ENCODE data around the gene SLC16A7. TPM values are rescaled to one million over a fixed set of nuclear protein-coding genes. Genes with fewer than 3 reads are reported as not detected.

The SLC16A7 gene
- total and polyA plus RNA-seq, 5 donors from 2014 or later: 20.8 to 38.5 (median 24.1) TPM

DNA sequence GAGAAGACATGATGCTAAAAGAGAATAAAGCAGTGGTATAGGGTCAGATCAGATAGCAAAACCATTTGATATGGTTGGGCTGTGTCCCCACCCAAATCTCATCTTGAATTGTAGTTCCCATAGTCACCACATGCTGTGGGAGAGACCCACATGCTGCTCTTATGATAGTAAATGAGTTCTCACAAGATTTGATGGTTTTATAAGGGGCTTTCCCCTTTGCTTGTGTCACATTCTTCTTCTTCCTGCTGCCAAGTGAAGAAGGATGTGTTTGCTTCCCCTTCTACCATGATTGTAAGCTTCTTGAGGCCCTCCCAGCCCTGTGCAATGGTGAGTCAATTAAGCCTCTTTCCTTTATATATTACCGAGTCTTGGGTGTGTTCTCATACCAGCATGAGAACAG, 49.4 kb downstream of the SLC16A7 start:
- Mint-ChIP-seq H3K27me3 (no peaks in the 10 kb centered on the region), H3K9me3 (peaks cover 0 to 18% (median 4%) of the 10 kb centered on the region in 7 donors), H3K36me3 (peaks cover 50% of the 10 kb centered on the region), H3K4me1 (peaks cover 10 to 37% (median 25%) of the 10 kb centered on the region in 4 donors), H3K27ac (peak overlapping the region in 1 of 3 donors; percentile 7), H3K4me3 (no peak overlapping the region)
- H3K4me1 ChIP-seq (ENCODE audit: control insufficient read depth, insufficient read depth, low read length, poor library complexity, severe bottlenecking): no peaks in the 10 kb centered on the region
- peaks cover 2 to 6% of the 10 kb centered on the region in 2 experiments for H3K9me3 ChIP-seq (ENCODE audit: control insufficient read depth in 2 of 2, low read length in 2 of 2)
- H3K27ac ChIP-seq (ENCODE audit: insufficient read depth, low read length, poor library complexity, severe bottlenecking): no peak overlapping the region
- no peak overlapping the region for H3K4me3 ChIP-seq (ENCODE audit: low read depth, low read length)
- H3K36me3 ChIP-seq (ENCODE audit: control insufficient read depth, insufficient read depth, low read length): peaks cover 6% of the 10 kb centered on the region
- no peak for ATAC-seq (ENCODE audit: low read depth in 2 of 2)
- DNase-seq: no peak
- H3K27me3 ChIP-seq (ENCODE audit: control insufficient read depth, insufficient read depth, low read length): no peaks in the 10 kb centered on the region

DNA sequence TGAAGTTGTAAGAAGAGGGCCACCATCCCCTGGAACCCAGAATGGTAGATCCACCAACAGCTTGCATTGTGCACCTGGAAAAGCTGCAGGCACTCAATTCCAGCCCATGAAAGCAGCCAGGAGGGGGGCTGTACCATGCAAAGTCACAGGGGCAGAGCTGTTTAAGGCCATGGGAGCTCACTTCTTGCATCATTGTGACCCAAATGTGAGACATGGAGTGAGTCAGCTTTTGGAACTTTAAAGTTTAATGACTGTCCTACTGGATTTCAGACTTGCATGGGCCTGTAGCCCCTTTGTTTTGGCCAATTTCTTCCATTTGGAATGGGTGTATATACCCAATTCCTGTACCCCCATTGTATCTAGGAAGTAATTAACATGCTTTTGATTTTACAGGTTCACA, 50.8 kb downstream of the SLC16A7 start:
- peaks cover 16 to 46% (median 32%) of the 10 kb centered on the region in 4 donors for H3K4me1 Mint-ChIP-seq
- H3K27me3 Mint-ChIP-seq: no peaks in the 10 kb centered on the region
- H3K36me3 ChIP-seq (ENCODE audit: control insufficient read depth, insufficient read depth, low read length): peaks cover 6% of the 10 kb centered on the region
- no peak overlapping the region for H3K27ac Mint-ChIP-seq
- H3K9me3 ChIP-seq (ENCODE audit: control insufficient read depth in 2 of 2, low read length in 2 of 2): peaks cover 2 to 6% of the 10 kb centered on the region in 2 experiments
- H3K9me3 Mint-ChIP-seq: peaks cover 0 to 18% (median 4%) of the 10 kb centered on the region in 7 donors
- no peak for DNase-seq
- no peak overlapping the region for H3K4me3 Mint-ChIP-seq
- no peak for ATAC-seq (ENCODE audit: low read depth in 2 of 2)
- H3K36me3 Mint-ChIP-seq: peaks cover 50% of the 10 kb centered on the region
- H3K27ac ChIP-seq (ENCODE audit: insufficient read depth, low read length, poor library complexity, severe bottlenecking): no peak overlapping the region
- H3K4me3 ChIP-seq (ENCODE audit: low read depth, low read length): no peak overlapping the region
- no peaks in the 10 kb centered on the region for H3K27me3 ChIP-seq (ENCODE audit: control insufficient read depth, insufficient read depth, low read length)
- H3K4me1 ChIP-seq (ENCODE audit: control insufficient read depth, insufficient read depth, low read length, poor library complexity, severe bottlenecking): no peaks in the 10 kb centered on the region

DNA sequence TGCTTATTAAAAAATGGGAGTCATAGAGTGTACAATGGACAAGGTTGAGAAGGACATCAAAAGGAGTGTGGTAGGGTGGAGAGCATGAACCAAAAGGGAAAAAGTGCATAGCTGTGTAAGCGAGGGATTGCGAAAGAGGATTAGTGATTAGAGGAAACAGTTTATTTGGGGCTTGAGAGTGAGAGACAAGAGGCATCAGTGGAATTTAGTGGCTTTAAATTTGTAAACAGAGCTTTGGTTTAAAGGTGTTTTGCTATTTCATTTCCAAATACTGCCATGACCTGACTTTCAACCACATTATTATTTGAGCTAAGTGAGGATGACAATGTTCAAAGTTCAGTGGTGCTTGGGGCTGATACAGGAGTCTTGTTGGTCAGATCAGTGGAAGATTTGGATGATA, 53.4 kb downstream of the SLC16A7 start:
- H3K36me3 Mint-ChIP-seq: peaks cover 32% of the 10 kb centered on the region
- no peak for ATAC-seq (ENCODE audit: low read depth in 2 of 2)
- H3K4me1 Mint-ChIP-seq: peaks cover 16 to 39% (median 28%) of the 10 kb centered on the region in 4 donors
- H3K36me3 ChIP-seq (ENCODE audit: control insufficient read depth, insufficient read depth, low read length): peaks cover 6% of the 10 kb centered on the region
- peaks cover 0 to 8% (median 4%) of the 10 kb centered on the region in 7 donors for H3K9me3 Mint-ChIP-seq
- DNase-seq: no peak
- H3K4me3 Mint-ChIP-seq: no peak overlapping the region
- H3K27ac Mint-ChIP-seq: peak overlapping the region in 2 of 3 donors; percentile 8 to 32
- no peak overlapping the region for H3K4me3 ChIP-seq (ENCODE audit: low read depth, low read length)
- H3K9me3 ChIP-seq (ENCODE audit: control insufficient read depth in 2 of 2, low read length in 2 of 2): peaks cover 2 to 6% of the 10 kb centered on the region in 2 experiments
- no peaks in the 10 kb centered on the region for H3K4me1 ChIP-seq (ENCODE audit: control insufficient read depth, insufficient read depth, low read length, poor library complexity, severe bottlenecking)
- no peaks in the 10 kb centered on the region for H3K27me3 ChIP-seq (ENCODE audit: control insufficient read depth, insufficient read depth, low read length)
- H3K27ac ChIP-seq (ENCODE audit: insufficient read depth, low read length, poor library complexity, severe bottlenecking): no peak overlapping the region
- no peaks in the 10 kb centered on the region for H3K27me3 Mint-ChIP-seq

DNA sequence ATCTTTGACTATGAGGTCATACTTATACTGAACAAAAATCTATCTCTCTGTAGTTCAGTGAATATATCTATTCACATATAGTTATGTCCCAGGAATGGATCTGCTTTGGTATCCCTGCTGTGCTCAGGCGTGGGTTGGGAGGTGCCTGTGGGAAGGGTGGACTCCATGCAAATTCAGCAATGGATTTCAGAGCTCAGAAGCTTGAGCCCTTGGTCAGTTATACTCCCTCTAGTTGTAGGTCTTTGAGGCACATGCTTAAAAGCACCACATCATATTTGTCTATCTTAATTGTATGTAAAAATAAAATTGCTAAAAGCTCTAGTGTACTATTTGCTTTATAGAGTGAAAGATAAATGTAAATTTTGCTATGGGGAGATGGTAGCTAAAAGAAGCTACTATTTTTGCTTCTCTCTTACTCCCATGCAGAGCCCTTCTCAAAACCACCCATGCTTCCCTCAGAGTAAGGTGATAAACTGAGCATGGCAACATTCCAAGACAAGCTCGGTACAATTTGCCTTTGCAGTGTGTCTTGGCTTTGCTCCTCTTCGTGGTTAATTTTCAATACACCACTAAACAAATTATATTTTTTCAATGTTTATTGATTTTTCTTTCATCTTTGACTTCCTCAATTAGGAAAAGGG, 54.9 kb downstream of the SLC16A7 start:
- H3K4me1 ChIP-seq (ENCODE audit: control insufficient read depth, insufficient read depth, low read length, poor library complexity, severe bottlenecking): no peaks in the 10 kb centered on the region
- DNase-seq: no peak
- H3K27me3 ChIP-seq (ENCODE audit: control insufficient read depth, insufficient read depth, low read length): no peaks in the 10 kb centered on the region
- H3K27me3 Mint-ChIP-seq: no peaks in the 10 kb centered on the region
- no peak for ATAC-seq (ENCODE audit: low read depth in 2 of 2)
- H3K27ac Mint-ChIP-seq: no peak overlapping the region
- peaks cover 3% of the 10 kb centered on the region for H3K36me3 ChIP-seq (ENCODE audit: control insufficient read depth, insufficient read depth, low read length)
- H3K36me3 Mint-ChIP-seq: peaks cover 27% of the 10 kb centered on the region
- H3K4me1 Mint-ChIP-seq: peaks cover 17 to 39% (median 29%) of the 10 kb centered on the region in 4 donors
- H3K4me3 Mint-ChIP-seq: peak overlapping the region in 1 of 4 donors; percentile 4
- no peak overlapping the region for H3K4me3 ChIP-seq (ENCODE audit: low read depth, low read length)
- no peak overlapping the region for H3K27ac ChIP-seq (ENCODE audit: insufficient read depth, low read length, poor library complexity, severe bottlenecking)
- no peaks in the 10 kb centered on the region for H3K9me3 ChIP-seq (ENCODE audit: control insufficient read depth in 2 of 2, low read length in 2 of 2)
- H3K9me3 Mint-ChIP-seq: peaks cover 0 to 4% (median 1%) of the 10 kb centered on the region in 7 donors

DNA sequence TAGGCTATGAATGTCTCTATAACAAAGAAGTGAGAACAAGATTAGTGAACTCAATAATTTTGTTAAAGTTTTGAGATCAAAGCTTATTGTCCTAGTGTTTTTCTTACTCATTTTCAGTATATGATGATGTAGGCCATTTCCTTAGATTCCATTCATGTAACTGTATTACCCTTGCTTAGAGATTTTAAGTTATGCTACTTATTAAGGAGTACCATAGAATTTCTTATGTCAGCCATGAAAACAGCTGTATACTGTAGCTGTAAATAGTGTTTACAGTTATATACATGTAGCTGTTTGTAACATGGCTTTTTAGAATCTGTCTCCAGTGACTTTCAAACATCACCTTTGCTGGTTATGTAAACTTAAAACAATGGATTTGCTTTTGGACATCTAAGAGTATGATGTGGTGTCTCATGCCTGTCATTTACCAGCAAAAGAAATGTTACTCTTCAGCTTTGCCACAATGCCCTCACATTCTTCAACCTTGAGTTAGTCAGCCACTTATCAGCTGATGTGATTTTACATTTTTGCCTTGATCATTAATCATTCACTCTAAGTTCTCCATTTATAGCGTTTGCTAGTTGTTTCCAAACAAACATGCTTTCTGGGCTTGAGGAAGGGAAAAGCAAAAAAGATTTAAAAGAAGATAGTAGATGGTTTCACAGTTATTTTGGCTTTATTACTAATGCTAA, 55.5 kb downstream of the SLC16A7 start:
- Mint-ChIP-seq H3K4me1 (peaks cover 21 to 43% (median 32%) of the 10 kb centered on the region in 4 donors), H3K27me3 (no peaks in the 10 kb centered on the region), H3K36me3 (peaks cover 31% of the 10 kb centered on the region), H3K4me3 (peak overlapping the region in 1 of 4 donors; percentile 4), H3K27ac (no peak overlapping the region), H3K9me3 (peaks cover 0 to 4% (median 0%) of the 10 kb centered on the region in 7 donors)
- Histone ChIP-seq H3K9me3 (ENCODE audit: control insufficient read depth in 2 of 2, low read length in 2 of 2) (no peaks in the 10 kb centered on the region), H3K4me3 (ENCODE audit: low read depth, low read length) (no peak overlapping the region), H3K36me3 (ENCODE audit: control insufficient read depth, insufficient read depth, low read length) (peaks cover 3% of the 10 kb centered on the region), H3K4me1 (ENCODE audit: control insufficient read depth, insufficient read depth, low read length, poor library complexity, severe bottlenecking) (no peaks in the 10 kb centered on the region), H3K27me3 (ENCODE audit: control insufficient read depth, insufficient read depth, low read length) (no peaks in the 10 kb centered on the region), H3K27ac (ENCODE audit: insufficient read depth, low read length, poor library complexity, severe bottlenecking) (no peak overlapping the region)
- DNase-seq (no peak), ATAC-seq (ENCODE audit: low read depth in 2 of 2) (no peak)

DNA sequence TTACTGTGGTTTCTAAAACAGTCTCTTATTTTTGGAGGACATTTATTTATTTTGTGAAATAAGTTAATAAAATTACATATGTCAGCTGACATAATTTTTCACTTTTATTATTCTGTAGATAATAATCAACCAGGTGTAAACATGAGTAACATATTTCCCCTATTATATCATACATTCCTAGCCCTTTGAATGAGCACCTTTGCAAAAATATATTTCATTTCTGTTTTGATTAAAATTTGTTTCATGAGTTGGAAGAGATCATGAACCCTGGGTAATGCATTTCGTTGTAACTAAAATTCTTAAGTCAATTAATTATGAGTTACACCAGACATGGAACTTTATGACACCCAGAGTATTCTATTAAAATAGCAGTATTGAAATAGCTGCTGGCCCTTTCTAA, 56.3 kb downstream of the SLC16A7 start:
- DNase-seq (no peak), ATAC-seq (ENCODE audit: low read depth in 2 of 2) (no peak)
- Histone ChIP-seq H3K36me3 (ENCODE audit: control insufficient read depth, insufficient read depth, low read length) (peaks cover under 1% of the 10 kb centered on the region), H3K27me3 (ENCODE audit: control insufficient read depth, insufficient read depth, low read length) (no peaks in the 10 kb centered on the region), H3K9me3 (ENCODE audit: control insufficient read depth in 2 of 2, low read length in 2 of 2) (no peaks in the 10 kb centered on the region), H3K4me3 (ENCODE audit: low read depth, low read length) (no peak overlapping the region), H3K4me1 (ENCODE audit: control insufficient read depth, insufficient read depth, low read length, poor library complexity, severe bottlenecking) (no peaks in the 10 kb centered on the region), H3K27ac (ENCODE audit: insufficient read depth, low read length, poor library complexity, severe bottlenecking) (no peak overlapping the region)
- peaks cover 0 to 4% (median 0%) of the 10 kb centered on the region in 7 donors for H3K9me3 Mint-ChIP-seq
- H3K4me1 Mint-ChIP-seq: peaks cover 23 to 46% (median 33%) of the 10 kb centered on the region in 4 donors
- no peak overlapping the region for H3K27ac Mint-ChIP-seq
- no peak overlapping the region for H3K4me3 Mint-ChIP-seq
- peaks cover 31% of the 10 kb centered on the region for H3K36me3 Mint-ChIP-seq
- no peaks in the 10 kb centered on the region for H3K27me3 Mint-ChIP-seq

DNA sequence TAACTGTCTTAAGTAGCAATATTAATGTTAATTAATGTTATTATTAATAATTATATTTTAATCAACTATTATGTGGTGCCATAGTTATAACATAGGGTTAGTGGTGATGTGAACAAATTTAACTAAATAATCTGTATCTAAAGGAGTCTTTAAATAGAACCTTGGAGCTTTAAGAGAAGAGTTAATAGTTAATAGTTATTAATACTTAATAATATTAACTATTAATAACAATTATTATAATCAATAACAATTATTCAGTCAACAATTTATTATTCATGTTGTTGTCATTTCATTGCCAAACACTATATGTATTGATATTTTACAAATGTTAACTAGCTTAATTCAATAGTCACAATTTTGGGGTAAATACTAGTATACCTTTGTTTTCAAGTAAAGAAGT, 58.2 kb downstream of the SLC16A7 start:
- Mint-ChIP-seq H3K27me3 (no peaks in the 10 kb centered on the region), H3K36me3 (peaks cover 19% of the 10 kb centered on the region), H3K27ac (no peak overlapping the region), H3K4me3 (no peak overlapping the region), H3K4me1 (peaks cover 21 to 44% (median 38%) of the 10 kb centered on the region in 4 donors), H3K9me3 (peaks cover 0 to under 1% (median 0%) of the 10 kb centered on the region in 7 donors)
- Histone ChIP-seq H3K9me3 (ENCODE audit: control insufficient read depth in 2 of 2, low read length in 2 of 2) (no peaks in the 10 kb centered on the region), H3K27me3 (ENCODE audit: control insufficient read depth, insufficient read depth, low read length) (no peaks in the 10 kb centered on the region), H3K27ac (ENCODE audit: insufficient read depth, low read length, poor library complexity, severe bottlenecking) (no peak overlapping the region), H3K36me3 (ENCODE audit: control insufficient read depth, insufficient read depth, low read length) (no peaks in the 10 kb centered on the region), H3K4me1 (ENCODE audit: control insufficient read depth, insufficient read depth, low read length, poor library complexity, severe bottlenecking) (no peaks in the 10 kb centered on the region), H3K4me3 (ENCODE audit: low read depth, low read length) (no peak overlapping the region)
- no peak for ATAC-seq (ENCODE audit: low read depth in 2 of 2)
- DNase-seq: no peak

Data from CD4-positive, CD25-positive, alpha-beta regulatory T cell (primary cell).